Frontal cortex (tissue), 4 donors: ENCODE data around the gene GBE1. TPM values are rescaled to one million over a fixed set of nuclear protein-coding genes. Genes with fewer than 3 reads are reported as not detected.

Source experiments
- DNase-seq, 2 donors: peaks; one replicate each; pipeline ENCODE4 v3.0.0; 2012; ENCODE audit warnings: low spot score in 2 of 2
- FAIRE-seq: peaks from 2 replicates; lab custom pipeline; 2012; peaks lifted over from hg19 to GRCh38; lab: Jason Lieb, UNC
- total RNA-seq: library from RNA; depleted of rRNA; stranded (reverse); fragments of >200 nt; gene quantifications from one replicate; pipeline ENCODE4 v1.2.3, GENCODE V29; 2014
- donor health status: control.
- donor health status: control.
- donor health status: control.

Gene GBE1
- total RNA-seq, 1 donor from 2014 or later = 24.1 TPM

GRCh38 chr3:81713031-81713430 lies 48.4 kb downstream of the GBE1 start:
- no peak for FAIRE-seq

GRCh38 chr3:81709606-81710005 lies 51.8 kb downstream of the GBE1 start:
- FAIRE-seq = peak; percentile 23
- DNase-seq = no peak

More at GRCh38 chr3:81713031-81713430, 48.4 kb downstream of the GBE1 start:
- no peak for DNase-seq

GRCh38 chr3:81707996-81708395 lies 53.4 kb downstream of the GBE1 start:
- FAIRE-seq (peak; percentile 45), DNase-seq (no peak)

GRCh38 chr3:81702126-81702525 lies 59.3 kb downstream of the GBE1 start:
- FAIRE-seq = no peak
- DNase-seq = no peak

- no peak for FAIRE-seq
- DNase-seq = no peak
Measured at GRCh38 chr3:81699536-81700320, 61.7 kb downstream of the GBE1 start.

- no peak for FAIRE-seq
- no peak for DNase-seq
Measured at GRCh38 chr3:81696090-81696489, 65.4 kb downstream of the GBE1 start.

- DNase-seq (no peak), FAIRE-seq (no peak)
Measured at GRCh38 chr3:81695302-81695701, 66.1 kb downstream of the GBE1 start.

GRCh38 chr3:81694662-81695061 lies 66.8 kb downstream of the GBE1 start:
- FAIRE-seq (no peak), DNase-seq (no peak)

GRCh38 chr3:81692766-81693165 lies 68.7 kb downstream of the GBE1 start:
- no peak for DNase-seq
- no peak for FAIRE-seq

GRCh38 chr3:81689617-81690016 lies 71.8 kb downstream of the GBE1 start:
- FAIRE-seq (no peak), DNase-seq (no peak)

GRCh38 chr3:81684751-81685395 lies 76.6 kb downstream of the GBE1 start:
- FAIRE-seq (no peak), DNase-seq (no peak)

- FAIRE-seq (no peak), DNase-seq (no peak)
Measured at GRCh38 chr3:81676706-81677456, 84.6 kb downstream of the GBE1 start.

- no peak for FAIRE-seq
- DNase-seq = no peak
Measured at GRCh38 chr3:81674690-81675089, 86.8 kb downstream of the GBE1 start.

- DNase-seq = no peak
- FAIRE-seq = no peak
Measured at GRCh38 chr3:81668283-81668682, 93.2 kb downstream of the GBE1 start.

GRCh38 chr3:81666502-81667121 lies 94.8 kb downstream of the GBE1 start:
- FAIRE-seq = peak; percentile 93
- DNase-seq = peak; percentile 7 to 26

GRCh38 chr3:81663114-81663513 lies 98.3 kb downstream of the GBE1 start:
- FAIRE-seq (no peak), DNase-seq (no peak)

GRCh38 chr3:81660036-81660435 lies 101.4 kb downstream of the GBE1 start:
- DNase-seq = no peak
- FAIRE-seq = no peak

- no peak for FAIRE-seq
Measured at GRCh38 chr3:81658322-81658997, 103.0 kb downstream of the GBE1 start.

GRCh38 chr3:81651139-81651538 lies 110.3 kb downstream of the GBE1 start:
- DNase-seq (no peak), FAIRE-seq (no peak)

More at GRCh38 chr3:81658322-81658997, 103.0 kb downstream of the GBE1 start:
- no peak for DNase-seq

GRCh38 chr3:81650187-81650586 lies 111.3 kb downstream of the GBE1 start:
- FAIRE-seq = no peak
- DNase-seq = no peak
